BLaER1 (cell line): ENCODE data around the gene SKI.

ENCODE experiments used
- H3K27ac ChIP-seq: shearing (Covaris generic); formaldehyde crosslinking; 2 replicates; pipeline ENCODE4 v1.8.1; 2022
- H3K27me3 ChIP-seq: shearing (Covaris generic); formaldehyde crosslinking; 2 replicates; pipeline ENCODE4 v1.8.1; 2022
- H3K36me3 ChIP-seq: shearing (Covaris generic); formaldehyde crosslinking; 2 replicates; pipeline ENCODE4 v1.8.1; 2022
- H3K4me1 ChIP-seq: shearing (Covaris generic); formaldehyde crosslinking; 2 replicates; pipeline ENCODE4 v1.8.1; 2022
- H3K4me2 ChIP-seq: shearing (Covaris generic); formaldehyde crosslinking; 2 replicates; pipeline ENCODE4 v1.8.1; 2022
- H3K4me3 ChIP-seq: shearing (Covaris generic); formaldehyde crosslinking; 2 replicates; pipeline ENCODE4 v1.8.1; 2022
- H3K9ac ChIP-seq: shearing (Covaris generic); formaldehyde crosslinking; 2 replicates; pipeline ENCODE4 v1.8.1; 2022
- H3K9me3 ChIP-seq: shearing (Covaris generic); formaldehyde crosslinking; 2 replicates; pipeline ENCODE4 v1.8.1; 2022
- H4K20me1 ChIP-seq: shearing (Covaris generic); formaldehyde crosslinking; 2 replicates; pipeline ENCODE4 v1.8.1; 2022
- Cebpa-rat ChIP-seq: shearing (Covaris generic); IDR thresholded peaks from 2 replicates; pipeline ENCODE4 v1.8.1; 2022

Gene SKI

DNA sequence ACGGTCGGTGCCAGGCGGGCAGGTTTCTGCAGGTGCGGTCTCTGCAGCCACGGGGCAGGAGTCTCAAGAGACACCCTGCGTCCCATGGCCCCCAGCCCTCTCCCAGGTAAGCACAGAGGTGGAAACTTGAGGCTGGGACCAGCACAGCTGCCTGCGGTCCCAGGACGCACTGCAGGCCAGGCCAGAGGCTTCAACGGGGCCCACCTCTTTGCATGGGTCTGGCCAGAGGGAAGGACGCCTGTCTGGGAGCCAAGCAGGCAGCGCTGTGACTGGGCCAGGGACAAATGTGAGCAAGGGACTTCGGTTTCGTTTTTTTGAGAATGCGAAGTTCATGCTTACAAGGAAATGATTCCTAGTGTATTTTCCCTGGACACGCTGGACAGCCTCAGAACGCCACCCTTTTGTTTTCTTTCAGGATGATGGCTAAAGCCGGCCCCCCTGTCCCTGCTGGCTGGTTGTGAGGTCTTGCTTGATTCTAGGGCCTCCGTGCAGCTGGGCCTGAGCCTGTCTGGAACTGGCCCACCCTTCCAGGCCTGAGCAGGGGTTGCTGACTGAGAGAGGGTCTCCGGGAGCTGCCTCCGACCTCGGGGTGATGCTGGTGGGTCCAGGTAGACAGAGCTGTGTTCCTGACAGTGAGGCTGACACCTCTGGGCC is 124.9 kb downstream of the SKI start:
- Histone ChIP-seq H3K9me3 (no peaks in the 10 kb centered on the region), H3K36me3 (no peaks in the 10 kb centered on the region), H4K20me1 (no peaks in the 10 kb centered on the region), H3K27me3 (no peaks in the 10 kb centered on the region), H3K4me3 (no peak overlapping the region), H3K4me2 (peak overlapping the region; percentile 71), H3K27ac (no peak overlapping the region), H3K9ac (0 out of 2 replicates have a peak overlapping the region, but pooled peaks have one; percentile 55), H3K4me1 (peaks cover 32% of the 10 kb centered on the region)
- no peak for TF ChIP-seq Cebpa-rat

DNA sequence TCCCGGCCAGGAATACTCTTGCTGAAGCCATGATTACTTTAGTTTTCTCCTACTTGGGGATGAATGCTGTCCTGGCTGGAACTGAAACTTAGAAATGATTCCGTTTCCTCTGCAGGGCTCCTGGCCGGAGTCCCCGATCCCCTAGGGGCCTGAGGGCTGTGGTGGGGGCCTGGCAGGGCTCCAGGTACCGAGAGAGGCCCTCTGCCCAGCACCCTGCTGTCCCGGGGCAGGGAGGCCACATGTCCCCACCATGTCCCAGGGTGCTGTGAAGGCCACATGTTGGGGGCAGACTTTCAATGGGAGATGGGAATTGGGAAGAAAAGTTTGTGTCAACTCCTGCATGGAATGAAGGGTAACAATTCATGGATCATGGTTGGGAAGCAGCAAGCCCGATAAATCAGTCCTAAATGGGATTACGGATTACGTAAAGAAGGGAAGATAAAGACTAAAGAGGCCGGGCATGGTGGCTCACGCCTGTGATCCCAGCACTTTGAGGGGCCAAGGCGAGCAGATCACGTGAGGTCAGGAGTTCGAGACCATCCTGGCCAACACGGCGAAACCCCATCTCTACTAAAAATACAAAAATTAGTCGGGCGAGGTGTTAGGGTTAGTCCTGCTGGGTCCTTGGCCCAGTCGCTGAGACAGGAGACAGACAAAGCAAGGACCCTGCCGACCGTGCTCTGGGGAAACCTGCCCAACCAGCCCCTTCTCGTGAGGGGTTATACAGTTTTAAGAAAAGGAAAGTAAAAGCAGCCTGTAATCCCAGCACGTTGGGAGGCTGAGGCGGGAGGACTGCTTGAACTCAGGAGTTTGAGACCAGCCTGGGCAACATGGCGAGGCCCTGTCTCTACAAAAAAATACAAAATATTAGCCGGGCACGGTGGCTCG is 125.7 kb downstream of the SKI start:
- Histone ChIP-seq H3K27me3 (no peaks in the 10 kb centered on the region), H3K9me3 (no peaks in the 10 kb centered on the region), H4K20me1 (no peaks in the 10 kb centered on the region), H3K9ac (0 out of 2 replicates have a peak overlapping the region, but pooled peaks have one; percentile 55), H3K27ac (no peak overlapping the region), H3K4me3 (no peak overlapping the region), H3K36me3 (no peaks in the 10 kb centered on the region), H3K4me2 (peak overlapping the region; percentile 71), H3K4me1 (peaks cover 32% of the 10 kb centered on the region)
- no peak for TF ChIP-seq Cebpa-rat

DNA sequence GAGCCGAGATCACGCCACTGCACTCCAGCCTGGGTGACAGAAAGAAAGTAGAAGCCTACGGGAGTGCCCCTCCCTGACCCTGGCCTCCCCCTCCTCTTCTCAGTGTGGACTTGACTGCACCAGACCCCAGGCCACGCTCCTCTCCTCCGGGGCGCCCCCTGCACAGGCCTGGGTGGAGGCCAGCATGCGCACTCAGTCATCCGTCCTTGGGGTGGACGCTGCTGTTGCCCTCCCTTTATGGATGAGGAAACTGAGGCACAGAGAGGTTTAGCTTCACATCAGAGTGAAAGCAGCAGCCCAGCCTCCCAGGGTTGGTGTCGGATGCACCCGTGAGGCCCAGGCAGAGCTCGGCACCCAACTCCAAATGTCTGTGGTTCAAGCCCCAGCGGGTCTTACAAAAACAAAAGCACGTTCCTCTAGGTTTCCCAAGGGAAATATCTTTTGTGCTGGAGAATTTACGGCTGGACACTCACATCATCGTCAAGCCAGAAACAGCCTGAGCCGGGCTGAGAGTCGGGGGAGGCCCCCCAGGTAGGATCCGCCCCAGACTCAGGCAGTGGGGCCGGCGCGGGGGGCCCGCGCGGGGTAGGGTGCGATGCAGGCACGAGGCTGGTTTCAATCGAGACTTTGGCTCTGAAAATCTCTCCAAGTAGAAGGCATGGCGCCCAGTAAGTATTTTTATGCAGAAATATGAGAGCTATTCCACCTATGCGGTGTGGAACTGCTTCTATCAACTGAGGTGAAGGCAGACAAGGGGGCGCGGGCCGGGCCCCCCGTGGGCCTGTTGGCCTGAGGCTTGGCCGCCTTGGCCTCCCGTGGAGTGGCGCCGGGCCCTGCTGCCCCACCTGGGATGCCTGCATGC is 126.6 kb downstream of the SKI start:
- Histone ChIP-seq H3K27me3 (no peaks in the 10 kb centered on the region), H3K36me3 (no peaks in the 10 kb centered on the region), H3K4me3 (no peak overlapping the region), H3K4me2 (peak overlapping the region; percentile 18), H4K20me1 (no peaks in the 10 kb centered on the region), H3K9ac (no peak overlapping the region), H3K9me3 (no peaks in the 10 kb centered on the region), H3K4me1 (peaks cover 32% of the 10 kb centered on the region), H3K27ac (no peak overlapping the region)
- no peak for TF ChIP-seq Cebpa-rat

DNA sequence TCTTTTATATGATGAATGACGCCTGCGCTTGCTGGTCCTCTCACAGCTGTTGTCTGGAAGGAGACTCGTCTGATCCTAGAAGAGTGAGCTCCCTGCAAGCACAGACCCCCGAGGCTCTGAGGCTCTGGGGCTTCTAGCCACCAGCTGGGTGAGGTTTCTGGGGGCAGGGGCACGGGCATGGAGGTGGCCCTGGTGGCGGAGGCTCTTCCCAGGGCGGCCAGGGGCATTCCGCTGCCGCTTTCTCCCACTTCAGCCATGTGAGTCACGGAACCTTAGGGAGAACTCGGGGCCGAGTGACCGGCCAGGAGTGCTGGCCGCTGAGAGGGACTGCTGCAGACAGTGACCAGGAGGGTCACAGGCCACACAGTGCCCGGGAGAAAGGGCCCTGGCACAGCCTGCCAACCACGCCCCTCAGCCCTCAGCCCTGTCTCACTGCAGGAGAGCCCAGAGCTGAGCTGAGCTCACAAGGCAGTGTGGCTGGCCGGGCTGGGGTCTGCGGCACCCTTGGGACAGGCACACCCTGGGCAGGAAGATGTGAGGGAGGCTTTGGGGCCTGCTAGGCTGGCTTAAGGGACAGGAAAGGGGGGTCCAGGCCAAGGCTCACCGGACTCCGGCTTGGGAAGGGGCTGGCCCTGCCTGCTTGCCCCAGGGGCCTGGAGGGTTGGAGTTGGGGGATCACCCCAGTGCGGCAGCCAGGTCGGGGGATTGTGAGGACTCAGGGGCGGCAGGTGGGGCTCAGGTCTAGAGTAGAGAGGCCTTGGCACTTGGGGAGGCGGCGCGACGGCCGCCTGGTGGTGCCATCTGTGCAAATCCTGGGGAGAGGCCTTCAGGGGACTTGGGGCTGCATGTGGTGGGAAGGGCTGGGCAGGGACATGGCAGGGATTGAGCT is 127.5 kb downstream of the SKI start:
- no peak overlapping the region for H3K9ac ChIP-seq
- H3K36me3 ChIP-seq, result no peaks in the 10 kb centered on the region
- no peak for TF ChIP-seq Cebpa-rat
- H3K4me2 ChIP-seq, result no peak overlapping the region
- H3K27ac ChIP-seq, result no peak overlapping the region
- H3K9me3 ChIP-seq, result no peaks in the 10 kb centered on the region
- no peaks in the 10 kb centered on the region for H4K20me1 ChIP-seq
- H3K27me3 ChIP-seq, result no peaks in the 10 kb centered on the region
- H3K4me1 ChIP-seq, result peaks cover 40% of the 10 kb centered on the region
- H3K4me3 ChIP-seq, result no peak overlapping the region

DNA sequence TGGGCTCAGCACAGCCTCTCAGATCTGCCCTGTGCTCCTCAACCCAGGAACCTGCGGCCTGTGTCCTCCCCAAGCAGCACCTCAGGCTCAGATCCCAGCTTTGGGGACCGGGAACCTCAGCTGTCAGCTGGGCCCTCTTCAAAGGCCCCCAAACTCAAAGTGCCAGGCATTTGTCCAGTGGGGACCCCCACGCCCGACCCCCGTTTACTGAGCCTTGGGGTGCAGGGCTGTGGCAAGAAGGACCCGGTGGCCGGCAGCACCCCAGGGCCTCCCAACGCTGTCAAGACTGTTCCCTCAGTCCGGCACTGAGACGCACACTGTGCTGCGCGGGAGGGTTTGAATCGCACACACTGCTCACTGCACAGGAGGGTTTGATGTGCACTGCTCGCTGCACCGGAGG is 128.3 kb downstream of the SKI start:
- H3K4me3 ChIP-seq, result no peak overlapping the region
- H3K4me1 ChIP-seq, result peaks cover 46% of the 10 kb centered on the region
- H3K27ac ChIP-seq, result no peak overlapping the region
- no peak overlapping the region for H3K9ac ChIP-seq
- no peaks in the 10 kb centered on the region for H4K20me1 ChIP-seq
- no peaks in the 10 kb centered on the region for H3K27me3 ChIP-seq
- H3K36me3 ChIP-seq, result no peaks in the 10 kb centered on the region
- no peak overlapping the region for H3K4me2 ChIP-seq
- H3K9me3 ChIP-seq, result peaks cover 4% of the 10 kb centered on the region; the same call in 1 of the 2 replicates
- no peak for TF ChIP-seq Cebpa-rat

DNA sequence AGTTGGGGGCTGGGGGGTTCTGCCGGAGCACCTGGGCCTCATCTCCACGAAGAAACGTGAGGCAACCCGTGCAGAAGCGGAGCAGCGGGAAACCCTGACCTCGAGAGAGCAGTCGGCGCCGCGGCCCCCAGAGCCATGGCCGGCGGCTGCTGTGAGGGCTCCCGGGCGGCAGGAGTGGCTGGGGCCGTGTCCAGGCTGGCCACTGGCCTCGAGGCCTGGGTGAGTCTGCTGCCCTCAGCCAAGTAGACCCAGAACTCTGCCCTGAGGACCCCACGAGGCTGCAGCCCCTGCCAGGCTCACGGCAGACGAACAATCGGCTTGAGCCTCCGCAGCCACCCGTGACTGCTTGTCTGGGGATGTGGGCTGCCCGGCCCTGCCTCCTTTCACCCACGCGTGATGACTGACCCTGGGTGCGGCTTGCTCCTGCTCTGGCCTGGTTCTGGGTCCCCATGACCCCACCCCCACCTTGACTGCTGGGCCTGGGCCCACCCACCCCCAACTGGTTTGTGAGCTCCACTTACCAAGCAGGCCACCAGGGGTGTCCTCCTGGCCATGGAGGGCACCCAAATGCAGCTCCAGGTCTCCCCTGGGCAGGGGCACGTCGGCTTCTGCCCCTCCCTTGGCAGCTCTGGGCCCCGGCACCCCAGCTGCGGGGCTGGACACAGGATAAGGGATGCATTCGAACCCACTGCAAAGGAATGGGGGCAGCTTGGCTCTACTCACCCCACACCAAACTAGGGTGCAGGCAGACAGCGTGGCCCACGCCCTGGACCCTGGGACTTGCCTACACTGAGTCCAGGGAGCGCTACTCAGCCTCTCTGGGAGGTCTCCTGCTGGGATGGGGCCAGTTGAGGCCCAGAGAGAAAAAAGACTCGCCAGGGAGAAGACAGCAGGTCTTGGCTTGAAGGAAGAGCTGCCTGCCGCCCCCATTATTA is 129.1 kb downstream of the SKI start:
- no peaks in the 10 kb centered on the region for H4K20me1 ChIP-seq
- H3K36me3 ChIP-seq, result no peaks in the 10 kb centered on the region
- H3K27me3 ChIP-seq, result no peaks in the 10 kb centered on the region
- H3K9ac ChIP-seq, result no peak overlapping the region
- no peak overlapping the region for H3K4me2 ChIP-seq
- TF ChIP-seq Cebpa-rat, result no peak
- H3K9me3 ChIP-seq, result peaks cover 12% of the 10 kb centered on the region
- no peak overlapping the region for H3K27ac ChIP-seq
- peaks cover 43% of the 10 kb centered on the region for H3K4me1 ChIP-seq
- H3K4me3 ChIP-seq, result no peak overlapping the region

DNA sequence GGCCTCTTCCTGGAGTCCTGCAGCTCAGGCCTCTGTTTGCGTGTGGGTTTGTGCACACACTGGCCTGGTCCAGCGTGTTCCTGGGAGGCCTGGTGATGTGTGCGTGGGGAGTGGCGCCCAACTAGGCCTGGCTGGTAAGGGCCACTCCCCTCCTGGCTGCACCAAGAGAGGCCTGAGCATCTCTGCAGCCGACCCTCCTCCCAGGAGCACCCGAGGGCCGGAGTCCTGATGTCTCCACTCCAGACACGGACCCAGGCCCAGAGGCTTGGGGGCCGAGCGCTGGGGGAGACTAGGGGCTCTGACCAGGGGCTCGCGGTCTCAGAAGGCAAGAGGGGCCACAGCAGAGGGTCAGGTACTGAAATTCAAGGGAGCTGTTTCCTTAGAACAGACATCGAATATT is 130.0 kb downstream of the SKI start:
- no peak overlapping the region for H3K4me3 ChIP-seq
- no peak overlapping the region for H3K9ac ChIP-seq
- H3K4me2 ChIP-seq, result no peak overlapping the region
- peaks cover 20% of the 10 kb centered on the region for H3K9me3 ChIP-seq
- TF ChIP-seq Cebpa-rat, result no peak
- no peaks in the 10 kb centered on the region for H3K27me3 ChIP-seq
- H3K36me3 ChIP-seq, result no peaks in the 10 kb centered on the region
- H3K4me1 ChIP-seq, result peaks cover 34% of the 10 kb centered on the region
- no peaks in the 10 kb centered on the region for H4K20me1 ChIP-seq
- no peak overlapping the region for H3K27ac ChIP-seq
